ENCODE measurements around the gene GRIN2A.

The GRIN2A gene

GRCh38 chr16:10081201-10081940 is 100.9 kb downstream of the GRIN2A start:
- no peak overlapping the region for H3K4me3 ChIP-seq (ENCODE audit: low read depth, low read length)
- TF ChIP-seq CTCF (IDR thresholded peaks at IDR 0.05; ENCODE audit: low read depth, low read length), result no peak

- no peak for TF ChIP-seq CTCF (IDR thresholded peaks at IDR 0.05; ENCODE audit: low read depth, low read length)
- no peak overlapping the region for H3K4me3 ChIP-seq (ENCODE audit: low read depth, low read length)
Observed at GRCh38 chr16:10080051-10080772, 102.0 kb downstream of the GRIN2A start.

GRCh38 chr16:10078541-10078949 is 103.7 kb downstream of the GRIN2A start:
- TF ChIP-seq CTCF (IDR thresholded peaks at IDR 0.05; ENCODE audit: low read depth, low read length), result no peak
- H3K4me3 ChIP-seq (ENCODE audit: low read depth, low read length), result no peak overlapping the region

GRCh38 chr16:10077861-10078260 is 104.4 kb downstream of the GRIN2A start:
- TF ChIP-seq CTCF (IDR thresholded peaks at IDR 0.05; ENCODE audit: low read depth, low read length), result no peak
- no peak overlapping the region for H3K4me3 ChIP-seq (ENCODE audit: low read depth, low read length)

GRCh38 chr16:10076037-10076436 is 106.2 kb downstream of the GRIN2A start:
- H3K4me3 ChIP-seq (ENCODE audit: low read depth, low read length), result no peak overlapping the region
- TF ChIP-seq CTCF (IDR thresholded peaks at IDR 0.05; ENCODE audit: low read depth, low read length), result no peak

- H3K4me3 ChIP-seq (ENCODE audit: low read depth, low read length), result no peak overlapping the region
- TF ChIP-seq CTCF (IDR thresholded peaks at IDR 0.05; ENCODE audit: low read depth, low read length), result no peak
Observed at GRCh38 chr16:10070591-10070990, 111.6 kb downstream of the GRIN2A start.

GRCh38 chr16:10069374-10069773 is 112.9 kb downstream of the GRIN2A start:
- no peak overlapping the region for H3K4me3 ChIP-seq (ENCODE audit: low read depth, low read length)
- no peak for TF ChIP-seq CTCF (IDR thresholded peaks at IDR 0.05; ENCODE audit: low read depth, low read length)
